HEK293 (cell line): Measurements from ENCODE around the gene LRRN4CL.

Experiments
- KLF10 ChIP-seq: fragments of 450-650 bp; IDR thresholded peaks from 2 replicates; pipeline ENCODE4 v1.5.1; 2018; ENCODE audit warnings: missing biosample characterization, mild to moderate bottlenecking, missing genetic modification characterization
- KLF7 ChIP-seq: fragments of 450-650 bp; formaldehyde crosslinking; IDR thresholded peaks from 2 replicates; pipeline ENCODE4 v1.5.1; 2016; ENCODE audit warnings: missing biosample characterization, missing genetic modification characterization, borderline replicate concordance
- KLF8 ChIP-seq: fragments of 450-650 bp; formaldehyde crosslinking; IDR thresholded peaks from 2 replicates; pipeline ENCODE4 v1.5.1; 2016; ENCODE audit warnings: missing biosample characterization, missing genetic modification characterization
- KLF9 ChIP-seq: fragments of 450-650 bp; formaldehyde crosslinking; IDR thresholded peaks from 2 replicates; pipeline ENCODE4 v1.5.1; 2016; ENCODE audit warnings: missing biosample characterization, missing genetic modification characterization, low read depth
- MZF1 ChIP-seq: fragments of 450-650 bp; formaldehyde crosslinking; IDR thresholded peaks from 2 replicates; pipeline ENCODE4 v1.5.1; 2017; ENCODE audit warnings: missing biosample characterization, missing genetic modification characterization, borderline replicate concordance
- SALL2 ChIP-seq: fragments of 450-650 bp; formaldehyde crosslinking; IDR thresholded peaks from 2 replicates; pipeline ENCODE4 v1.5.0; 2017; ENCODE audit warnings: missing biosample characterization, mild to moderate bottlenecking, missing genetic modification characterization, borderline replicate concordance
- TRIM28 ChIP-seq: IDR thresholded peaks from 2 replicates; pipeline ENCODE4 v1.6.1; 2011; ENCODE audit warnings: low read length, control low read depth, borderline replicate concordance
- TSHZ1 ChIP-seq: fragments of 450-650 bp; formaldehyde crosslinking; IDR thresholded peaks from 2 replicates; pipeline ENCODE4 v1.5.1; 2016; ENCODE audit warnings: missing biosample characterization, missing genetic modification characterization, borderline replicate concordance
- ZBTB8A ChIP-seq: fragments of 450-650 bp; formaldehyde crosslinking; IDR thresholded peaks from 2 replicates; pipeline ENCODE4 v1.5.1; 2016; ENCODE audit warnings: missing biosample characterization, missing genetic modification characterization
- ZFP3 ChIP-seq: fragments of 450-650 bp; formaldehyde crosslinking; IDR thresholded peaks from 2 replicates; pipeline ENCODE4 v1.5.1; 2016; ENCODE audit warnings: low read depth, missing biosample characterization, missing genetic modification characterization
- ZNF132 ChIP-seq: fragments of 450-650 bp; formaldehyde crosslinking; IDR thresholded peaks from 2 replicates; pipeline ENCODE4 v1.5.1; 2017; ENCODE audit warnings: missing biosample characterization, missing genetic modification characterization, borderline replicate concordance
- ZNF133 ChIP-seq: fragments of 450-650 bp; formaldehyde crosslinking; IDR thresholded peaks from 2 replicates; pipeline ENCODE4 v1.5.1; 2016; ENCODE audit warnings: missing biosample characterization, missing genetic modification characterization
- ZNF16 ChIP-seq: fragments of 450-650 bp; formaldehyde crosslinking; IDR thresholded peaks from 2 replicates; pipeline ENCODE4 v1.5.1; 2016; ENCODE audit warnings: low read depth, missing biosample characterization, missing genetic modification characterization
- ZNF18 ChIP-seq: fragments of 450-650 bp; formaldehyde crosslinking; IDR thresholded peaks from 2 replicates; pipeline ENCODE4 v1.5.1; 2016; ENCODE audit warnings: missing biosample characterization, missing genetic modification characterization
- ZNF2 ChIP-seq: fragments of 450-650 bp; formaldehyde crosslinking; IDR thresholded peaks from 2 replicates; pipeline ENCODE4 v1.5.1; 2016; ENCODE audit warnings: missing biosample characterization, missing genetic modification characterization
- ZNF223 ChIP-seq: fragments of 450-650 bp; formaldehyde crosslinking; IDR thresholded peaks from 2 replicates; pipeline ENCODE4 v1.5.1; 2016; ENCODE audit warnings: missing biosample characterization, missing genetic modification characterization
- ZNF239 ChIP-seq: fragments of 450-650 bp; formaldehyde crosslinking; IDR thresholded peaks from 2 replicates; pipeline ENCODE4 v1.5.1; 2016; ENCODE audit warnings: missing biosample characterization, missing genetic modification characterization
- ZNF341 ChIP-seq: fragments of 450-650 bp; formaldehyde crosslinking; IDR thresholded peaks from 2 replicates; pipeline ENCODE4; 2016; ENCODE audit warnings: low read depth, missing biosample characterization, missing genetic modification characterization
- ZNF366 ChIP-seq: fragments of 450-650 bp; formaldehyde crosslinking; conservative IDR thresholded peaks from 2 replicates; pipeline ENCODE4 v1.5.1; 2016; ENCODE audit warnings: missing biosample characterization, missing genetic modification characterization
- ZNF398 ChIP-seq: fragments of 450-650 bp; formaldehyde crosslinking; IDR thresholded peaks from 2 replicates; pipeline ENCODE4 v1.5.1; 2017; ENCODE audit warnings: missing biosample characterization, missing genetic modification characterization
- ZNF404 ChIP-seq: fragments of 450-650 bp; formaldehyde crosslinking; IDR thresholded peaks from 2 replicates; pipeline ENCODE4 v1.5.1; 2017; ENCODE audit warnings: missing biosample characterization, missing genetic modification characterization
- ZNF488 ChIP-seq: fragments of 450-650 bp; formaldehyde crosslinking; IDR thresholded peaks from 2 replicates; pipeline ENCODE4 v1.5.1; 2016; ENCODE audit warnings: missing biosample characterization, missing genetic modification characterization
- ZNF513 ChIP-seq: fragments of 450-650 bp; IDR thresholded peaks from 2 replicates; pipeline ENCODE4 v1.5.1; 2018; ENCODE audit warnings: missing biosample characterization, missing genetic modification characterization
- ZNF521 ChIP-seq: fragments of 450-650 bp; formaldehyde crosslinking; IDR thresholded peaks from 2 replicates; pipeline ENCODE4 v1.5.1; 2017; ENCODE audit warnings: missing biosample characterization, mild to moderate bottlenecking, missing genetic modification characterization
- ZNF548 ChIP-seq: fragments of 450-650 bp; formaldehyde crosslinking; IDR thresholded peaks from 2 replicates; pipeline ENCODE4 v1.5.1; 2016; ENCODE audit warnings: missing biosample characterization, missing genetic modification characterization
- ZNF596 ChIP-seq: fragments of 450-650 bp; IDR thresholded peaks from 2 replicates; pipeline ENCODE4 v1.5.0; 2018; ENCODE audit warnings: missing biosample characterization, mild to moderate bottlenecking, missing genetic modification characterization, moderate library complexity
- ZNF610 ChIP-seq: fragments of 450-650 bp; formaldehyde crosslinking; IDR thresholded peaks from 2 replicates; pipeline ENCODE4 v1.5.1; 2016; ENCODE audit warnings: missing biosample characterization, missing genetic modification characterization, borderline replicate concordance
- ZNF626 ChIP-seq: fragments of 450-650 bp; sonication (Bioruptor Pico); formaldehyde crosslinking; IDR thresholded peaks from 2 replicates; pipeline ENCODE4 v1.5.1; 2018; ENCODE audit warnings: missing biosample characterization, missing genetic modification characterization, inconsistent platforms
- ZNF677 ChIP-seq: fragments of 450-650 bp; IDR thresholded peaks from 2 replicates; pipeline ENCODE4 v1.5.0; 2018; ENCODE audit warnings: missing biosample characterization, mild to moderate bottlenecking, missing genetic modification characterization, moderate library complexity
- ZNF785 ChIP-seq: fragments of 450-650 bp; formaldehyde crosslinking; IDR thresholded peaks from 2 replicates; pipeline ENCODE4 v1.5.1; 2016; ENCODE audit warnings: missing biosample characterization, missing genetic modification characterization

The LRRN4CL gene

GRCh38 chr11:62705880-62706849 lies 16.8 kb upstream of the LRRN4CL start (continued):
- TF ChIP-seq ZNF18 (tag by site-specific recombination) (0 out of 2 replicates have a peak, but pooled peaks have one; percentile 47), KLF9 (tag by site-specific recombination) (peak; percentile 34; the same call in 1 of the 2 replicates), ZNF239 (tag by site-specific recombination) (no peak), MZF1 (tag by site-specific recombination) (no peak), ZNF2 (tag by site-specific recombination) (peak; percentile 59), TRIM28 (peak; percentile 41; the same call in 1 of the 2 replicates), ZNF521 (tag by site-specific recombination) (no peak), ZNF16 (no peak), ZNF596 (no peak), ZNF626 (tag by site-specific recombination) (no peak), KLF7 (tag by site-specific recombination) (0 out of 2 replicates have a peak, but pooled peaks have one; percentile 28), ZNF341 (tag by site-specific recombination) (peak; percentile 53; the same call in 1 of the 2 replicates), ZNF677 (tag by site-specific recombination) (no peak), KLF8 (tag by site-specific recombination) (no peak; the same call in 1 of the 2 replicates), ZNF513 (tag by site-specific recombination) (no peak), ZNF785 (tag by site-specific recombination) (no peak), ZBTB8A (tag by site-specific recombination) (peak; percentile 90), ZNF132 (tag by site-specific recombination) (no peak), KLF10 (tag by site-specific recombination) (no peak), ZNF610 (no peak), ZNF133 (tag by site-specific recombination) (no peak), ZNF548 (no peak), ZNF366 (tag by site-specific recombination) (no peak), ZNF404 (tag by site-specific recombination) (no peak), SALL2 (tag by site-specific recombination) (no peak), ZFP3 (tag by site-specific recombination) (no peak), ZNF398 (no peak), TSHZ1 (tag by site-specific recombination) (no peak), ZNF488 (no peak), ZNF223 (no peak)
